Measurements from ENCODE around the gene CACNA2D3. TPM values are rescaled to one million over a fixed set of nuclear protein-coding genes. Genes with fewer than 3 reads are reported as not detected.

Gene CACNA2D3
- total RNA-seq, 2 experiments from 2014 or later, result not detected

DNA sequence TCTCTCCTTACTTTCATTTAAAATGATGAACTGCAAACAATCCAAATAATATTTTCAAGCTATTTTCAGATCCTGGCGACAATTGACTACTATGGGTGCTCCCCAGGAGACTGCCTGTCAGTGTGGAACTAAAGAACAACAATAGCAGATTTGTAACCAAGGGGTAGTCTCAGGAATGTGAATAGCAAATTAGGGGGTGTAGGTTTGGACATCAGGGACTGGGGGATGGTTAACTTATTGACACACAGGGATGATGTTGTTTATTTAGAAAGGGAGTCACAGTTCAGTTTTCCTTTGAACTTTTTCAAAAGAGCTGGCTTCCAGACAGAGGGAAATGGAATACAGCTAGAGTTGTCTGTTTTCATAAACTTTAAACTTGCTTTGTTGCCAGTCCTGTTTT is 575.7 kb downstream of the CACNA2D3 start:
- POLR2A ChIA-PET, result no interaction called here
- CTCF ChIA-PET, result no interaction called here

DNA sequence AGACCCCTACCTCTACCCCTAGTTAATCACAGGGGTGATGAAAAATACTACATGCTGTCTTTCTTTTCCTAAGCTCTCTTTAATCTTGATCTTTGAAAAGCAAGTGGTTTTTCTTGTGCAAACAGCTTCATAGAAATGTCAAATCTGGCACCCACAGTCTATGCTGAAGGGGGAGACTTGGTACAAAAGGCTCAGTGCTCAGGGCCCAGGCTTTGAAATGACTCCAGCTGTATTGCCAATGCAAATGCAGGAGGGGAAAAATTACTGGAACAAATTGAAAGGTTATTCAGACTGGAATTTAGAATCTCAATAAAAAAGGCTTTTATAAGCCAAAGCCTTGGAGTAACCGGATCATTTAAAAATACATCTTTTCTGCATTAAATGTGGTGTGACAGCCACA is 581.6 kb downstream of the CACNA2D3 start:
- ChIA-PET POLR2A (no interaction called here), CTCF (no interaction called here)

DNA sequence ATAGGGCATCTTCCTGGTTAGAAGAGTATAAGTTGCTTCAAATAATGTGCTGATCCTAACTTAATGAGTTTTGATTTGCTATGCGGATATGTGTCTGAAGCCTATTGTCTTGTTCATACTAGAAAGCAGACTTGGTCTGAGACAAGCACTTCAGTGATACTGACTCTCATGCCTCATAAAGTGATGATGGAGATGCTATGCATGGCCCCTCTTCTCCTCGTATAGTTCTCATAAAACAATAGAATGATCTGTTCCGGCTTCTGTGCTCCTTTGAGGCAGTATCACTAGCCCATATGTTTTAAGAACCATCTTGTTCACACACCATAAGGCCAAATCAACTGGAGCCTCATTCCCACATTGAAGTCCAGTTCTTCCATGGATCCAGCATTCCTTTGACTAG is 583.4 kb downstream of the CACNA2D3 start:
- ChIA-PET POLR2A (no interaction called here), CTCF (no interaction called here)

DNA sequence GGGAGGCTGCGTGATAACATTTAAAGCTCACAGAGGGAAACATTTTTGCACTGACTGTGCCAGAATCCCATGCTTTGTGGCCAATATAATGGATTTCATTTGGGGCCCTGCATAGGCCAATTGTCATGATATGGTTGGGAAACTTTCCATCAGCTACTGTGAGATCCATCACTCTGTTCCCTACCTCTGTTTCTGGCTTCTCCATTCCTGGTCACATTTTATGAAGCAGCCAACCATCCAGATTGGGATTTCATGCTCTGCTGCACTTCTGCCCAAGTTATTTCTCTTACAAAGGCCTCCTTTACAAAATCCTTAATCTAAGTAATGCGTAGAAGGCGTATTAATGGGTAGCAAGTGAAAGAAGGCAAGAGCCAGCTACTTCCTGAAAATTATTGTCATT is 584.4 kb downstream of the CACNA2D3 start:
- ChIA-PET POLR2A (no interaction called here), CTCF (no interaction called here)

DNA sequence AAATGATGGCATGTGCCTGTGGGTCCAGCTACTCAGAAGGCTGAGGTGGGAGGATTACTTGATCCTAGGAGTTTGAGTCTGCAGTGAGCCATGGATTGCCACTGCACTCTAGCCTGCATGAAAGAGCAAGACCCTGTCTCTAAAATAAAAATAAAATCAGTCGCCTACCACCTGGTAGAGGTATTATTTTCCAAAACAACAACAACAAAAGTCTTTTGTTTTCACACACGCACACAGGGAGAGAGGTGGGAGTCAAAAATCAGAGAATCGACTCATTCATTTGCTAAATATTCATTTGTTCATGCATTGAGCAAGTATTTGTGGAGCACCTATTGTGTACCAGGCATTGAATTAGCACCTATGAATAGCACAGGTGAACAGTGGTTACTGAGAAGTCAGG is 587.4 kb downstream of the CACNA2D3 start:
- POLR2A ChIA-PET, result no interaction called here
- CTCF ChIA-PET, result no interaction called here

DNA sequence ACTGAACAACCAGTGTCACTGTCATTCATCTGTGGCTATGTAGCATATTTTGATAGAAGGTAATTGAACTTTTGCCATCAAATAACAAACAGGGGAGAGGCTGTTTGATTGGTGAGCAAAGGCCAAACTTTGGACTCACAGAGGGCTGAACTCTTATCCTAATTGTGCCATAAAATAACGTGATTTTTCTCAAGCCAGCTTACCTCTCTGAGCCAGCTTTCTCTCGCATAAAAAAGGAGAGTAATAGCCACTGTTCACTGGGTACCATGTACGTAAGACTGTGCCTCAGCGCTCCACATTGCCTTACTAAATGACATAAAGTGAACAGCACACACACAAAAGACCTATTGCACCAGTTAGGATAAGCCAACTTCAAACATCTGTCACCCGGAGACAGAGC is 588.6 kb downstream of the CACNA2D3 start:
- CTCF ChIA-PET, result no interaction called here
- POLR2A ChIA-PET, result no interaction called here

DNA sequence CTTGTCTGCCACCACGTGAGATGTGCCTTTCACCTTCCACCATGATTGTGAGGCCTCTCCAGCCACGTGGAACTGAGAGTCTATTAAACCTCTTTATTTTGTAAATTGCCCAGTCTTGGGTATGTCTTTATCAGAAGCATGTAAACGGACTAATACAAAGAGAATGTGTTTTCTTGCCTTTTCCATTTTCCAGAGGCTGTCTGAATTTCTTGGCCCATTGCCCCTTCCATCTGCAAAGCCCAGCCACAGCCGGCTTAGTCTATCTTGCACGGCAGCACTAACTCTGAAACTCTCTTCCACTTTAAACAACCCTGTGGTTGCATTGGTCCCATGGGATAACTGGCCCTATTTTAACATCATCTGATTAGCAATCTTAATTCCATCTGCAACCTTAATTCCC is 590.2 kb downstream of the CACNA2D3 start:
- ChIA-PET POLR2A (no interaction called here), CTCF (no interaction called here)

DNA sequence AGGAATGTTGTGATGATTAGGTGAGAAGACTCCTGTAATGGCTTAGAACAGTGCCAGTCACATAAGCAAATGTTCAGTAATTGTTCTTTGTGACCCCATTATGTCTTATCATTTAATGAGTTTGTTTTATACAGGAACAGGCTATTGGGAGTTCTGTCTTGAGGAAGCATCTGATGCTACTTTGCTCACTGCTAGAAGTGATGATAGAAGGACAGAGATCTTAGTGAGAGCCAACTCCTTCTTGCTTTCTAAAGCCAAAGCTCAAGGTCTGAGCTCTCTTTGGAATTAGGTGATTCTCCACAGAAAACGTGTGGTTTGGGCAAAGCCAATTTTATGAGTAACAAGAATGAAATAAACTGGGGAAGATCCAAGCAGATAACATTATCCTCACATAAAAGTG is 590.7 kb downstream of the CACNA2D3 start:
- ChIA-PET POLR2A (no interaction called here), CTCF (no interaction called here)

DNA sequence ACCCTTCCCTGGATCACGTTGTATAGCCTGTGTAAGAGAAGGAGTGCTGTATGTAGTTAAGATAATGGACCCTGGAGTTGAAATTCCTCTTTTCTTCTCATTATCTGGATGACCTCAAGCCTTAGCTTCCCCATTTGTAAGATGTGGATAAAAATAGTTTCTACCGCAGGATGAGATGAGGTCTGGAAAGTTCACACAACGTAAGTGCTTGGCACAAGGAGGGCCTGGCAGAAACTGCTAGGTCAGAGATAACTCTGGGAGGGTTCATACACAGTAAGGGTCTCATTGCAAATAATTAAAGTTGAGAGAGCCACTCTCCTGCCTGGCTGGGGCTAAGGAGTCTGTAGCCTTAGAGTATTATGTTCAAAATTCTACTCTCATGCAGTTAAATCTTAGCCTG is 591.1 kb downstream of the CACNA2D3 start:
- CTCF ChIA-PET, result no interaction called here
- POLR2A ChIA-PET, result no interaction called here

DNA sequence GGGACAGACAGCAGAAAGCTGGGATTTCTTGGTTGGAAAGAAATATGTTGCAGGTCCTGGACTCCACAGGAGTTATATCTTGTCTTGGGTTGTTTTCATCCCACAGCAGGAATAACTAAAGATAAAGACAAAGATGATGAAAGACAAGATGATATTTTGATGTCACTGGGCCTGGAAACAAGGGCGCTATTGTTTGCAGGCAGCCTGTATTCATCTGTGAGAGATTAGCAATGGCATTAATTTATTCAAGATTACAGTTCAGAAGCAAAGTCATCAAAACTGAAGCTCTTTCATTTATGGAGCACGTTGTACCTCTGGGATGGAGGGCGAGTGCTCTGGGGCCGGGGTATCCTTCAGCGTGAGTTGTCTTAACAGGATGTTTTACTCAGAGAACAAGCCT is 591.7 kb downstream of the CACNA2D3 start:
- CTCF ChIA-PET, result no interaction called here

DNA sequence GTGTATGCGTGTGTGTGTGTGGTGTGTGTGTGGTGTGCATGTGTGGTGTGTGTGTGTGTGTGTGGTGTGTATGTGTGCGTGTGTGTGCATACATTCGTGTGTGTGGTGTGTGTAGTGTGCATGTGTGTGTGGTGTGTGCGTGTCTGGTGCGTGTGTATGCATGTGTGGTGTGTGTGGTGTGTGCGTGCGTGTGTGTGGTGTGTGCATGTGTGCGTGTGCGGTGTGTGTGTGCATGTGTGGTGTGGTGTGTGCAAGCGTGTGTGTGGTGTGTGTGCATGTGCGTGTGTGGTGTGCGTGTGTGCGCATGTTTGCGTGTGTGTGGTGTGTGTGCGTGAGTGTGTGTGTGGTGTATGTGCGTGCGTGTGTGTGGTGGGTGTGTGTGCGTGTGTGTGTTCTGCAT is 595.2 kb downstream of the CACNA2D3 start:
- ChIA-PET CTCF (no interaction called here), POLR2A (no interaction called here)

More for the DNA sequence above, 591.7 kb downstream of the CACNA2D3 start:
- POLR2A ChIA-PET, result no interaction called here

DNA sequence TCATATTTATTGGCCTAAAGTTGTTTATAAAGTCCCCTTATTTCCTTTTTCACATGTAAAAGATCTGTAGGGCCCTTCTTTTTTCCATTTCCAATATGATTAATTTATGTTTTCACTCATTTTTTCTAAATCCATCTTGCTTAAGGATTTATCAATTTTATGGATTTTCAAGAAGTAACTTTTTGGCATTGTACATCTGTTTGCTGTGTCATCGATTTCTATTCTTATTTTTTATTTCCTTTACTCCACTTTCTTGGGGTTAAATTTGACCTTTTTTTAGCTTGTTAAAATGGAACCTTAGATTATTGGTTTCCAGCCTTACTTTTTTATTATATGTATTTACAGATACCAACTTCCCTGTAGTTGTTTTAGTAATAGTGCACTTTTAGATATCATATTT is 597.6 kb downstream of the CACNA2D3 start:
- ChIA-PET CTCF (no interaction called here), POLR2A (no interaction called here)

DNA sequence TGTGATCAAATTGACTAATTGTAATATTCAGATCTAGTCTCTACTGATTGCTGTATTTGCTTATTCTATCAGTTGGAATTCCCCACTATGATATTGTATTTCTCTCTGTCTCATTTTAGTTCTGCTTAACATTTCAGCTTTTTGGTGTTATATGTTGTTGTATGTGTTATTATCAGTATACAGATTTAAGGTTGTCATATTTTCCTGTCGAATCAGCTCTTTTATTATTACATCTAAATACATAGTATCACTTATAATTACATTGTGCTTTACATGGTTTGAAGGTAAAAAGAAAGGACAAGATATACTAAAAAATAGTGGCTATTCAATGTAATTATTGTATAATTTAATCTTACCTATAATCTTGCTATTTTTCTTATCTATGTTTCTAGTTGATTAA is 598.3 kb downstream of the CACNA2D3 start:
- POLR2A ChIA-PET, result no interaction called here
- CTCF ChIA-PET, result no interaction called here

DNA sequence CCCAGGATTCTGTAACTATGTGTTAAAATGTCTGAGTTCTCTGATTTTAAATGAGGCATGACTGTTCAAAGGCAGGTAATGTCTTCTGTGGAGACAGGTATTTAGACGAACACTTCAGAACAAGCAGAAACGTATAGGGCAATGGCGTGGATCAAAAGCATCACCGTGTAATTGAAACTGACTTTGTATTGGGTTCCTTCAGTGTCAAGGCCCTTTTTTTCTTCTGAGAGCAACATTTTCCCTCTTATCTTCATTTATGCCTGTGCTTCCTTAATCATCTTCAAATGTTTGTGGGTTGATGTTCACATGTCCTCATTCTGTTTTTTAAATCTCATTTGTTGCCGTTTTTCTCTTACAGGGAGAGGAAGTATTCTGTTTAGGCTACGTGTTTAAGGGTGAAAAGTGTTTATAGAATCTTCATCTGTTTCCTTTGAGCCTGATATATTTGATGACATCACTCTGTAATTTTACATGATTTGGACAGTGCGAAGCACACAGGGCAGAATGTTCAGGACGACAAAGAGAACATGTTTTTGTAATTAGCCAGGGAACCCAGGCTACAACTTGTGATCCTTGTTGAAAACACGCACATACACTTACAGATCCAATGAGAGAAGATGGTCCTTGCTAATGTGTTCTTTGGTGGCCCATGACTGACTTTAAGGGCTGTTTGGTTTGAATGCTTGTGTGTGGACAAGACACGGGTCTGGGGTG is 609.5 kb downstream of the CACNA2D3 start:
- ChIA-PET POLR2A (no interaction called here), CTCF (no interaction called here)

DNA sequence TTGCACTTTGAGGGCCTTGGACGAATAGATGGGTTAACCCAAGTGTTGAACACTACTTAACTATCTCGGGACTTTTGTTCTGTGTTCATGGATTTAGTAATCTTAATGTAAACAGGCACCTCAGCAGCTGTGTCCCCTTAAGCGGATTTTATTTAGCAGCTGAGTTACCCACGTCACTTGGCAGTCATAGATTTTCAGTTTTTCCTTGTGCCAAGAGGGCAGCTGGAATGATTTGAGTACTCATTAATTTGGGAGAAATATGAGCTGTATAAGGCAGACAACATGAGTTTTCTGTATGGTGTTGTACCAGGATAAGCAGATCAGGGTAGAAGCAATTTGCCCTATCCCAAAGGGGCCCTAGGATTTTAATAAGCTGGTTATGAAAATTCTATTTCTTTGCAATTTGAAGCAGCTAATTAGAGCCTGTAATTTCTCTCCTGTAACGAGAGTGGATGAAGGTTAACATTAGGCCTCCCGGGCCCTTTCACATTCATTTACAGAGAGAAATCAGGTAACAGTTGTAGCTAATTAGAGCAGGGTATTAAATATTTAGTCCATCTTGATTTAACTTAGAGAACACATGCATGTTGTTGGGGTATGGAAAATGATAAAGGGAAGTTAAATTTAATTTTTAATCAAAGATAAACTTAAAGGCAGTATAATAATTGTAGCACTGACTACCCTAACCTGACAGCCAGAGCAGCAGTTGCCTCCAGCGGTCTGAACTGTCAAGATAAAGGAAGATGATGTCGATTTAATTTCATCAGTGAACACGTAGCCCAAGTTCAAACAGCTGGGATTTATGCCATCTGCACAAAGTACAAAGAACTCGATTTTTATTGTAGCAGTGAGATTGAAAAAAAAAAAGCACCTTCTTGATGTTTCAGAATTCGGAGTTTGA is 611.0 kb downstream of the CACNA2D3 start:
- CTCF ChIA-PET, result no interaction called here

DNA sequence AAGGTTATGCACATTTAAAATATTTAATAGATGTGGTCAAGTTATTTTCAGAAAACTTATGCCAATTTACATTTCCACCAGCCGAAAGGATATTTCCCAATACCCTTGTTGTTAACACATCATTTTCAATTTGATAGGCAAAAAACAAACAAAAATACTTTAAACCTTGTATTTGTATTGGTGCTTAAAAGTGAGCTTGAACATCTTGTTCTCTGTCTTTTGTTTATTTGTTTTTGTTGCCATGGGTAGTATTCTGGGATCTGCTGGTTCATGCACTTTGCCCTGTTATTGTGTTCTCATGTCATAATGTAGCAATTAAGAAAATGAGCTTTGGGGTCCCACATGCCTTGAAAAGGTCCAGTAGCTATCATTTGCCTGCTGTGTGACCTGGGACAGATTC is 614.1 kb downstream of the CACNA2D3 start:
- ChIA-PET POLR2A (no interaction called here), CTCF (no interaction called here)

More for the DNA sequence above, 611.0 kb downstream of the CACNA2D3 start:
- POLR2A ChIA-PET, result no interaction called here

DNA sequence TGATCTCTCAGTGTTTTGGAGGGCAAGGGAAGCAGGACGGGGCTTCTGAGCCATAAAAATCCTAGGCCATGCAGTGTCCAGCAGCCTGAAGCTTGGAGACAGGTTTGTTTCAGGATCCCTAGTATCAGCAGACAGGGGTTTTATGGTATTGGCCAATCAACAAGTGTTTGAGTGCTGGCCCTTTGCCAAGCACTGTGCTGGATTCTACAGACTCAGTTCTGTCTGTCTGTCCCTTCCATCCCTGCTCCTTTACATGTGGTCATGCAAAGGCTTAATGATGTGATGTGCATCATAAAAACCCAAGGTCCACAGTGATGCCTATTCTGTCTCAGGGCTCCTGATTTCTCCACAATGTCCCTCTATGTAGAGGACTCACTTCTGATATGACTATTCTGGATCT is 621.4 kb downstream of the CACNA2D3 start:
- ChIA-PET CTCF (no interaction called here), POLR2A (no interaction called here)

DNA sequence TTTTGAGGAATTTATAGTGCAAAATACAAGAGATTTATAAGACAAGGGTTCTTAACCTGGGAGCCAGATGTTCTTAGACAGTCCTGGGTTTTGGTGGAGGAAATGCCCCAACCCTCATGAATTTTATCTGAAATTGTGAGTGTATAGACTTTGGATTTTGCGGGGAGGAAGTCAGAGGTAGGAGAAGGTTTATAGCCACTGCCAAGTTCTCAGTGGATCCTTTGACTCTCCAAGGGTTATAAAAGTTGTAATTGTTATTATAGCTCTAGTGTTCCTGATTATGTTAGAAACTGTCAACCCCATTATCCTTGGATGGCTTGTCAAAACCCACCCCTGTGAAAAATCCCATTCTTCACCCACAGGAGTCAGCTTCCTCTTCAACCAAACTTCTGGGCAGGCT is 621.9 kb downstream of the CACNA2D3 start:
- ChIA-PET CTCF (no interaction called here), POLR2A (no interaction called here)

DNA sequence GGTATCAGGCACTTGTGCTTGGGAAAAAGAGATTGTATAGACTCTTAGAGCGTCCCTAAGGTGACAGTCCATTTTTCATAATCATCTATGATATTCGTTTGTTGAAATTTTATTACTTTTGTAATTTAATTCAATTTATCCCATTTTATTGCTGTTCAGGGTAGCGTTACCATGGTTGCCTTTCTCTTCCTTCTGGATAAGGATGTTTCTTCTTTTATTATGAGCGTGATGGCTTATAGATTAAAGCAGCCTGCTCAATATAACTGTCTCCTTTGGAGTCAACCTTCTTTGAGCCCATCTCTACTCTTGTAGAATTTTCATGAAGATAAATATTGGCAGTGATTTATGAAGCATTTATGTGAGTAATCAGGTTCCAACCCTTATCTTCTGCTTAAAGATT is 623.5 kb downstream of the CACNA2D3 start:
- CTCF ChIA-PET, result no interaction called here
- POLR2A ChIA-PET, result no interaction called here

DNA sequence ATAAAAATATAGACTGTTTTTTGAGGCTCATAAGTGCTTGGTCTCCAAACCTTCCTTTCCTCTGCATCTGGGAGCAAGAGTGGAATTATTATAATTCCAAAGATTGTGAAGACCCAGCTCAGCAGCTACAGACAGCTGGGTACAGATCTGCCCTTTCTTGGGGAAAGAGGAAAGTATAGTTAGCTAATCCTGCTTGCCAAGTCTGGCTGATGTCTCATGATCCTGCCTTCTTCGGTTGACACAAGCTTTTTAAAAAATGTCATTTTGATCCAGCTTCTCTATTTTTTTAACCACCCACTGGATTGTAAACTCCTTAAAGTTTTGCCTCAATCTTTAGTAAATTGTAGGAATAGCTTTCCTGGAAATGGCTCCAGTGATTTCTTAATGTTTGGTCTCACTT is 624.4 kb downstream of the CACNA2D3 start:
- CTCF ChIA-PET, result no interaction called here
- POLR2A ChIA-PET, result no interaction called here

DNA sequence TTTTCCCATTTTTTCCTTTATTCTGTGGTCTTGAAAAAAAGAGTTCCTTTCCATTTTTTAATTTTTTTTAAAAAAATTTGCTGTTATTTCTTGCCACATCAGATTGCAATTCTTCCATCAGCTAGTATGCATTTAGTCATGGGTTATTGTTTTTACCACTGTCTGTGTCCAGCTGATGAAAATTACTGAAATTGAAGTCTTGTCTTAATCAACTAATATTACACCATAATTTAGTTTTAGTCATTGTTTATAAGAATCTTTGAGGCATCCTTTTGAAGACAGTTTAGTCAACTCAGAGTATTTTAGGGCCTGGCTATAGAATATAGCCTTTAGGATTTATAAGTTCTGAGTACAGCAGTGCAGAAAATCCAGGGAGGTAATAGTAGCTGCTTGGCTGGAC is 633.4 kb downstream of the CACNA2D3 start:
- ChIA-PET POLR2A (no interaction called here), CTCF (no interaction called here)

DNA sequence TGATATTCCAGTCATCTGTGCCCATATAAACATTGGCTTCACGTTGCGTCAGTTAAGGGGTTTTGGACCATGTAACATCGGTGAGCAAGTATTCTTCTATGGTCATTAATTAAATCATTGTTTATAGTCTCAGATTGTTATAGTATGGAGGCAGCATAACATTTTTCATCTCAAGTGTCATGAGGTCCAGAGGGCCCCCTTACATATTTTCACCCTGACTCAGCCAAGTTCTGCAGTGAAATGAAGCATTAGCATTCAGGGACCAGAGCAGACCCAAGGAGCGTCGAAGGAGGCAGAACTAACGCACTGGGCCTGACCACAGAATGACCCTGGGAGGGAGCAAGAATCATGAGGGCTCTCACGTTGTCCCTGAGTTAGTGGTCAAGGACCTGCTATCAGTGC is 634.0 kb downstream of the CACNA2D3 start:
- ChIA-PET CTCF (no interaction called here), POLR2A (no interaction called here)

Data from activated CD8-positive, alpha-beta memory T cell treated with anti-CD3 and anti-CD28 coated beads for 36 hours (primary cell).